Upper lobe of left lung (tissue), 4 donors: ENCODE measurements around the gene C16orf74.

ENCODE experiments used
- EP300 ChIP-seq, 4 donors: sonication (generic); formaldehyde crosslinking; IDR thresholded peaks; one replicate each; pipeline ENCODE4 v1.5.1; 2017; ENCODE audit warnings: antibody characterized with exemption in 4 of 4, control low read depth in 2 of 4
- POLR2A ChIP-seq, 4 donors: fragments of 450-650 bp; IDR thresholded peaks; one replicate each; pipeline ENCODE4 v1.5.1; 2016 to 2017; ENCODE audit warnings: antibody characterized with exemption in 4 of 4, mild to moderate bottlenecking in 2 of 4
- TF ChIP-seq, protein P1 (sequence below), 6 experiments: fragments of 450-650 bp in 4 of 6; fragments of 200-600 bp in 2 of 6; sonication (generic) in 2 of 6; IDR thresholded peaks; one replicate each; pipeline ENCODE4 v1.5.1; 2016 to 2019; ENCODE audit warnings: antibody characterized with exemption in 6 of 6

GRCh38 chr16:85780281-85780680, 29.4 kb upstream of the C16orf74 start:
- TF ChIP-seq, protein P1, sequence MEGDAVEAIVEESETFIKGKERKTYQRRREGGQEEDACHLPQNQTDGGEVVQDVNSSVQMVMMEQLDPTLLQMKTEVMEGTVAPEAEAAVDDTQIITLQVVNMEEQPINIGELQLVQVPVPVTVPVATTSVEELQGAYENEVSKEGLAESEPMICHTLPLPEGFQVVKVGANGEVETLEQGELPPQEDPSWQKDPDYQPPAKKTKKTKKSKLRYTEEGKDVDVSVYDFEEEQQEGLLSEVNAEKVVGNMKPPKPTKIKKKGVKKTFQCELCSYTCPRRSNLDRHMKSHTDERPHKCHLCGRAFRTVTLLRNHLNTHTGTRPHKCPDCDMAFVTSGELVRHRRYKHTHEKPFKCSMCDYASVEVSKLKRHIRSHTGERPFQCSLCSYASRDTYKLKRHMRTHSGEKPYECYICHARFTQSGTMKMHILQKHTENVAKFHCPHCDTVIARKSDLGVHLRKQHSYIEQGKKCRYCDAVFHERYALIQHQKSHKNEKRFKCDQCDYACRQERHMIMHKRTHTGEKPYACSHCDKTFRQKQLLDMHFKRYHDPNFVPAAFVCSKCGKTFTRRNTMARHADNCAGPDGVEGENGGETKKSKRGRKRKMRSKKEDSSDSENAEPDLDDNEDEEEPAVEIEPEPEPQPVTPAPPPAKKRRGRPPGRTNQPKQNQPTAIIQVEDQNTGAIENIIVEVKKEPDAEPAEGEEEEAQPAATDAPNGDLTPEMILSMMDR (IDR thresholded peaks at IDR 0.05) = no peak
- TF ChIP-seq POLR2A (IDR thresholded peaks at IDR 0.05) (no peak), EP300 (IDR thresholded peaks at IDR 0.05) (no peak)
